Right lobe of liver (tissue), 6 donors: ENCODE data around the gene CLCA1. TPM values are rescaled to one million over a fixed set of nuclear protein-coding genes. Genes with fewer than 3 reads are reported as not detected.

Experiments
- ATAC-seq, 4 donors: fragments of 200-7000 bp; cut with Tn5 transposase; one replicate each; pipeline ENCODE4 v1.9.1; 2020; ENCODE audit warnings: mild to moderate bottlenecking in 4 of 4, moderate library complexity in 4 of 4
- DNase-seq, 3 donors: peaks; one replicate each; pipeline ENCODE4 v3.0.0-alpha.2; 2020
- H3K27ac ChIP-seq, 3 donors: fragments of 200-600 bp; one replicate each; pipeline ENCODE4 v1.8.0; 2022
- H3K27me3 ChIP-seq, 2 donors: fragments of 200-600 bp; one replicate each; pipeline ENCODE4 v1.8.0; 2022
- H3K36me3 ChIP-seq, 4 donors: fragments of 200-600 bp; sonication (generic) in 1 of 4; one replicate each; pipeline versions ENCODE4 v1.5.1 to v1.8.0; 2017 to 2022; ENCODE audit warnings: control low read depth in 1 of 4
- H3K4me1 ChIP-seq, 4 donors: fragments of 200-600 bp; sonication (generic) in 1 of 4; one replicate each; pipeline versions ENCODE4 v1.5.1 to v1.8.0; 2017 to 2022; ENCODE audit warnings: control low read depth in 1 of 4
- H3K4me3 ChIP-seq, 3 donors: fragments of 200-600 bp; one replicate each; pipeline ENCODE4 v1.8.0; 2022
- H3K9me3 ChIP-seq, 4 donors: fragments of 200-600 bp; sonication (generic) in 1 of 4; one replicate each; pipeline versions ENCODE4 v1.5.1 to v1.8.0; 2017 to 2022; ENCODE audit warnings: control low read depth in 1 of 4
- CTCF ChIP-seq, 4 donors: fragments of 200-600 bp in 3 of 4; fragments of 450-650 bp in 1 of 4; IDR thresholded peaks; one replicate each; pipeline versions ENCODE4 v1.5.1 to v1.8.0; 2016 to 2022; ENCODE audit warnings: antibody characterized with exemption in 4 of 4, mild to moderate bottlenecking in 2 of 4
- POLR2A ChIP-seq: fragments of 450-650 bp; IDR thresholded peaks from one replicate; pipeline ENCODE4 v1.6.1; 2017; ENCODE audit warnings: antibody characterized with exemption, mild to moderate bottlenecking
- WGBS: methylation state at CpG from one replicate; pipeline ENCODE4 v1.1.6; 2018; ENCODE audit warnings: low coverage, low lambda C conversion rate; ENCODE audit not compliant: insufficient coverage; ENCODE audit errors: missing lambda C conversion rate; 5-methylcytosine and 5-hydroxymethylcytosine counted together
- intact Hi-C, 2 donors: fragments of 100-400 bp; cut with DNase I; formaldehyde crosslinking; loops; one replicate each; pipeline versions ENCODE4 v1.11.2 to v1.14.1; 2022
- total RNA-seq, 6 experiments: library from RNA; depleted of rRNA in 2 of 6; stranded (reverse); fragments of >200 nt in 2 of 6; fragmentation: NEBNext Ultra II Directional in 3 of 6; extraction: Animal tissue kit (Norgen Biotek cat#: 25700) in 3 of 6; gene quantifications; one replicate each; pipeline versions ENCODE4 v1.1.0 to v1.2.4, GENCODE V29; 2016 to 2023
- donor health status: DM: no; HTN: yes; CAD: no.
- donor health status: DM: no; HTN: no; CAD: no.
- donor health status: DM: no; HTN: no; CAD: no.
- donor health status: DM: no; HTN: yes; CAD: no.
- donor health status: DM: no; HTN: yes; CAD: no.

CLCA1 gene
- total RNA-seq, 6 experiments from 2014 or later: not detected

- TF ChIP-seq CTCF (IDR thresholded peaks at IDR 0.05) (no peak), POLR2A (no peak)
- no peaks in the 10 kb centered on the region for H3K36me3 ChIP-seq
- H3K4me3 ChIP-seq: no peak overlapping the region
- intact Hi-C loops: no loop called here
- no peak overlapping the region for H3K27ac ChIP-seq
- H3K27me3 ChIP-seq: no peaks in the 10 kb centered on the region
- DNase-seq: no peak
- no peak for ATAC-seq
- WGBS: 56% methylated on average over 5 of the region's 5 CpGs
- H3K4me1 ChIP-seq: no peaks in the 10 kb centered on the region
- H3K9me3 ChIP-seq: no peaks in the 10 kb centered on the region
Measured at GRCh38 chr1:86538775-86539174, 70.0 kb downstream of the CLCA1 start.

GRCh38 chr1:86541859-86542258 is 73.1 kb downstream of the CLCA1 start:
- Histone ChIP-seq H3K4me1 (no peaks in the 10 kb centered on the region), H3K27ac (no peak overlapping the region), H3K9me3 (no peaks in the 10 kb centered on the region), H3K4me3 (no peak overlapping the region), H3K36me3 (no peaks in the 10 kb centered on the region), H3K27me3 (no peaks in the 10 kb centered on the region)
- WGBS: 20% methylated on average over 1 of the region's 2 CpGs
- intact Hi-C loops: no loop called here
- TF ChIP-seq CTCF (IDR thresholded peaks at IDR 0.05) (no peak), POLR2A (no peak)
- DNase-seq (no peak), ATAC-seq (no peak)

- ATAC-seq: no peak
- intact Hi-C loops: no loop called here
Measured at GRCh38 chr1:86542631-86543030, 73.9 kb downstream of the CLCA1 start.

DNA sequence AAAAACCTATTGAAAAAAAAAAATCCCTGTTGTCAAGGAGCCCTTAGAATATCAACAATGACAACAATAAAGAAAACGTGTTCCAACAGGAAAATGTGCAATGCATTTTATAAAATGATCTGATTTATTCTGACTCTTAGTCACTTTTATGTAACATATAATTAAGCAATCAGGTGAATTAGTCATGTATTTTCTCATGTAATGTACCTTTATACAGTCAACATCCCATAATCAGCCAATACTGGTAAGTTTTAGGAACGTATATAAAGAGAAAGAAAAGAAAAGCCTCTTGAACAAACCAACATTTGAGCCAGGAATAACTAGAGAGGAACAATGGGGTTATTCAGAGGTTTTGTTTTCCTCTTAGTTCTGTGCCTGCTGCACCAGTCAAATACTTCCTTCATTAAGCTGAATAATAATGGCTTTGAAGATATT is 78.1 kb downstream of the CLCA1 start, which contains the start of gene CLCA4:
TSS of gene CLCA4 (plus strand) at position 292 of the 435 bp plus-strand sequence. CDS start at position 334, 42 bp downstream.
- no peaks in the 10 kb centered on the region for H3K4me1 ChIP-seq
- H3K36me3 ChIP-seq: no peaks in the 10 kb centered on the region
- no peaks in the 10 kb centered on the region for H3K27me3 ChIP-seq
- WGBS: 15% methylated on average over 2 of the region's 2 CpGs
- TF ChIP-seq CTCF (IDR thresholded peaks at IDR 0.05): no peak
- TF ChIP-seq POLR2A: no peak
- ATAC-seq: no peak
- no peaks in the 10 kb centered on the region for H3K9me3 ChIP-seq
- no peak within 1 kb of the TSS for H3K4me3 ChIP-seq
- no peak for DNase-seq
- intact Hi-C loops: no loop called here
- H3K27ac ChIP-seq: no peak within 1 kb of the TSS

More at GRCh38 chr1:86542631-86543030, 73.9 kb downstream of the CLCA1 start:
- TF ChIP-seq POLR2A (no peak), CTCF (IDR thresholded peaks at IDR 0.05) (no peak)
- Histone ChIP-seq H3K27me3 (no peaks in the 10 kb centered on the region), H3K36me3 (no peaks in the 10 kb centered on the region), H3K27ac (no peak overlapping the region), H3K4me1 (no peaks in the 10 kb centered on the region), H3K9me3 (no peaks in the 10 kb centered on the region), H3K4me3 (no peak overlapping the region)
- DNase-seq: no peak

DNA sequence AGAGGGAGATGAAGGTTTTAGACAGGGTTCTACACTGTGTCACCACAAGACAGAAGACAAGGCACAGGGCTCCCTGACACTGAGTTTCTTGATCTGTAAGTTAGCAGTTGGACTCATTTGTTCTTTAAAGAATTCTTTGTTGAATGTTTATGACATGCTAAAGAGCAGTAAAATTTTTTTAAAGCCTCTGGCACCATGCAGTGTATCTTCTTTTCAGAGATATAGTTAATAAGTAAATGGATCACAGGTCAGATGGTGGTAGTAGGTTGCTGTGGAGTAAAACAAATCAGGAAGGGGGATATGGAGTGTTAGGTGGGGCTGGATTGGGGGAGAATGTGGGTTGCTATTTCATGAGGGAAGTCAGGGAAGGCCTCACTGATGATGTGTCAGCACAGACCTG is 80.1 kb downstream of the CLCA1 start:
- Histone ChIP-seq H3K4me1 (no peaks in the 10 kb centered on the region), H3K27me3 (no peaks in the 10 kb centered on the region), H3K9me3 (no peaks in the 10 kb centered on the region), H3K4me3 (no peak overlapping the region), H3K27ac (no peak overlapping the region), H3K36me3 (no peaks in the 10 kb centered on the region)
- intact Hi-C loops: no loop called here
- TF ChIP-seq POLR2A (no peak), CTCF (IDR thresholded peaks at IDR 0.05) (no peak)
- DNase-seq (no peak), ATAC-seq (no peak)
